Measurements from ENCODE around the gene CLEC17A.

CLEC17A gene

GRCh38 chr19:14659874-14660489, 77.1 kb downstream of the CLEC17A start:
- DNase-seq: no peak

- DNase-seq: no peak
Observed at GRCh38 chr19:14661372-14661924, 78.6 kb downstream of the CLEC17A start.

Data from activated CD4-positive, alpha-beta T cell treated with anti-CD3 and anti-CD28 coated beads, Interleukin-2, Interleukin-6, amounts not matched to agents 100 ng/mL and 50 ng/mL, durations not matched to agents 16 hours and 8 hours (primary cell).